Pancreas (tissue), 10 donors: ENCODE measurements around the gene DCP1B. TPM values are rescaled to one million over a fixed set of nuclear protein-coding genes. Genes with fewer than 3 reads are reported as not detected.
A peak's percentile ranks its signal among the peaks of the same experiment; 100 is the strongest.

Experiments used
- ATAC-seq, 4 donors: fragments of 200-7000 bp; cut with Tn5 transposase; one replicate each; pipeline versions ENCODE4 v1.8.0 to v1.9.1; 2020; ENCODE audit warnings: mild to moderate bottlenecking in 4 of 4, moderate library complexity in 4 of 4
- DNase-seq, 6 donors: peaks; one replicate each; pipeline ENCODE4 v3.0.0-alpha.2; 2020
- FAIRE-seq: peaks from 2 replicates; lab custom pipeline; 2012; peaks lifted over from hg19 to GRCh38; lab: Jason Lieb, UNC
- H3K27ac ChIP-seq, 4 donors: fragments of 200-600 bp; sonication (generic); 1 replicate in 3 of 4; 2 replicates in 1 of 4; pipeline versions ENCODE4 v1.5.0 to v1.8.0; 2020
- H3K27me3 ChIP-seq, 4 donors: fragments of 200-600 bp; one replicate each; pipeline ENCODE4 v1.8.0; 2021
- H3K36me3 ChIP-seq, 3 donors: fragments of 200-600 bp; sonication (generic) in 1 of 3; one replicate each; pipeline versions ENCODE4 v1.5.0 to v1.8.0; 2020 to 2021
- H3K4me1 ChIP-seq, 3 donors: fragments of 200-600 bp; one replicate each; pipeline ENCODE4 v1.8.0; 2021
- H3K4me3 ChIP-seq, 4 donors: fragments of 200-600 bp; sonication (generic) in 2 of 4; one replicate each; pipeline versions ENCODE4 v1.5.0 to v1.8.0; 2020 to 2021
- H3K9me3 ChIP-seq, 4 donors: fragments of 200-600 bp; one replicate each; pipeline ENCODE4 v1.8.0; 2021
- WGBS, 2 donors: extraction: QIAGEN DNeasy Blood & Tissue Kit; methylation state at CpG; one replicate each; pipeline ENCODE4 v1.1.7; 2013; 5-methylcytosine and 5-hydroxymethylcytosine counted together
- intact Hi-C, 3 donors: fragments of 100-400 bp; cut with DNase I; formaldehyde crosslinking; loops; one replicate each; pipeline versions ENCODE4 v1.11.1 to v1.14.2; 2022
- polyA plus RNA-seq, 2 donors: library from polyadenylated mRNA; stranded (reverse); fragments of 200-250 nt; gene quantifications; one replicate each; pipeline ENCODE4 v1.2.3, GENCODE V29; 2013
- total RNA-seq, 6 donors: library from RNA; stranded (reverse); fragmentation: NEBNext Ultra II Directional in 4 of 6; extraction: Animal tissue kit (Norgen Biotek cat#: 25700) in 4 of 6; gene quantifications; one replicate each; pipeline versions ENCODE4 v1.2.1 to v1.2.4, GENCODE V29; 2021 to 2023
- TF ChIP-seq, protein P1 (sequence below), 4 donors: fragments of 200-600 bp; sonication (generic) in 3 of 4; IDR thresholded peaks; one replicate each; pipeline versions ENCODE4 v1.5.0 to v1.8.0; 2021; ENCODE audit warnings: antibody characterized with exemption in 4 of 4
- donor health status: healthy with polysubstance abuse.
- donor health status: DM: no; HTN: no; CAD: no; lungs with moderate emphysema.
- donor health status: DM: no; HTN: no; CAD: no.
- donor health status: control.
- donor health status: control.
- donor health status: Bipolar disorder and iron deficiency.
- donor health status: DM: yes; HTN: yes; CAD: no.
- donor health status: DM: no; HTN: no; CAD: no.
- donor health status: DM: no; HTN: no; CAD: no.
- donor health status: DM: yes; HTN: yes; CAD: no.

Gene DCP1B
- total and polyA plus RNA-seq, 8 donors, result 3.4 to 7.5 (median 6.6) TPM

DNA sequence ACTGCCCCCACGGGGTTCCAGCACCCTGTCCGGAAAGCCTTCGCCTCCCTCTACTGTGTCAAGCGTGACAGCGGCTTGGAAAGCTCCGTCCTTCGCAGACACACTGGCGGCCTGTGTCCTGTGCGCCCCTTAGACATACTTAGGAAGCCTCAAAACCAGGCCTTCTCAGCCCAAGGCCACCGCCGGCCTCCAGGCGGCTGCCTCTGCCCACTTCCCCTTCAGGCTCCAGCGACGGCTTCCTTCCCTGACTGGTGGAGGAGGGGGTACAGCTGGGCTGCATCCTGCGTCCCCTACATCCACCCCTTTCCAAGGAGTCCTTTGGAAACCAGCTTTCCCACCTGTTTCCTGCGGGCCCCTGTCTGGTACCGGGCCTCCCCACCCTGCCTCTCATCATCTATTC is 83.3 kb downstream of the DCP1B start:
- Histone ChIP-seq H3K27me3 (no peaks in the 10 kb centered on the region), H3K4me1 (no peaks in the 10 kb centered on the region), H3K4me3 (no peak overlapping the region), H3K36me3 (no peaks in the 10 kb centered on the region), H3K9me3 (no peaks in the 10 kb centered on the region), H3K27ac (no peak overlapping the region)
- TF ChIP-seq, protein P1, sequence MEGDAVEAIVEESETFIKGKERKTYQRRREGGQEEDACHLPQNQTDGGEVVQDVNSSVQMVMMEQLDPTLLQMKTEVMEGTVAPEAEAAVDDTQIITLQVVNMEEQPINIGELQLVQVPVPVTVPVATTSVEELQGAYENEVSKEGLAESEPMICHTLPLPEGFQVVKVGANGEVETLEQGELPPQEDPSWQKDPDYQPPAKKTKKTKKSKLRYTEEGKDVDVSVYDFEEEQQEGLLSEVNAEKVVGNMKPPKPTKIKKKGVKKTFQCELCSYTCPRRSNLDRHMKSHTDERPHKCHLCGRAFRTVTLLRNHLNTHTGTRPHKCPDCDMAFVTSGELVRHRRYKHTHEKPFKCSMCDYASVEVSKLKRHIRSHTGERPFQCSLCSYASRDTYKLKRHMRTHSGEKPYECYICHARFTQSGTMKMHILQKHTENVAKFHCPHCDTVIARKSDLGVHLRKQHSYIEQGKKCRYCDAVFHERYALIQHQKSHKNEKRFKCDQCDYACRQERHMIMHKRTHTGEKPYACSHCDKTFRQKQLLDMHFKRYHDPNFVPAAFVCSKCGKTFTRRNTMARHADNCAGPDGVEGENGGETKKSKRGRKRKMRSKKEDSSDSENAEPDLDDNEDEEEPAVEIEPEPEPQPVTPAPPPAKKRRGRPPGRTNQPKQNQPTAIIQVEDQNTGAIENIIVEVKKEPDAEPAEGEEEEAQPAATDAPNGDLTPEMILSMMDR (IDR thresholded peaks at IDR 0.05), result no peak
- DNase-seq, result no peak
- 81 to 86% methylated on average over 17 of the region's 17 CpGs for WGBS, 2 donors
- no peak for FAIRE-seq
- ATAC-seq, result peak in 2 of 4 donors; percentile 56 to 57
- intact Hi-C loops, result loop anchor here in 1 of 3 donors (10.0 kb wide), 1 partner anchor 116 kb away; no protein-coding TSS in a partner anchor

DNA sequence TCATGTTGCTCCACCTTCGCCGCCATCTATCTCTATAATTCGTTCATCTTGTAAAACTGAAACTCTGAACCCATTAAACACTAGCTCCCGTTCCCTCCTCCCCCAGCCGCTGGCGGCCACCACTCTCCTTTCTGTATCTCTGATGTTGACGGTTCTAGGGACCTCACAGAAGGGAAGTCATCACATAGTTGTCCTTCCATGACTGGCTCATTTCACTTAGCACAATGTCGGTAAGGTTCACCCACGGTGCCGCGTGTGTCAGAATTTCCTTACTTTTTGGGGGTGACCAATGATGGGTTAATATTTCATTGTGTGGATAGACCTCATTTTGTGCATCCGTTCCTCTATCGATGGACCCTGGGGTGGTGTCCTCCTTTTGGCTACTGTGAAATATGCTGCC is 83.8 kb downstream of the DCP1B start:
- Histone ChIP-seq H3K4me3 (no peak overlapping the region), H3K27ac (no peak overlapping the region)
- WGBS, 2 donors, result 90% methylated on average over 13 of the region's 13 CpGs

DNA sequence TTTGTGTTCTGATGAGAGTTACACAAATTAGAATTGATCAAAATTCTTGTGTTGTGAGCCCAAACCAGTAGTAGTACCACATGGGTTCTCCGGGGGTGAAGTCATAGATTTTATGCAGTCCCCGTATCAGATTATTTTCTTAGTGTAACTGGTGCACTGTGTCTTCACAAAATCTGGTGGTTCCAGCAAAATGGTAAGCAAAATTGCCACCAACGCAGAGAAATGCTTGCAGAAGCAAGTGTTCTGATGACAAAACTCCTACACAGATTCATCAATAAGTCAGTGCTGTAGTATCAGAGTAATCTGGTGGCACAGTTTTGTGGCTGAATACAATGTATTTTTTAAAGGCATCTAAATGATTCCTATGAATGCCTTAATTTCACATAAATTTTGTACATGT is 84.5 kb downstream of the DCP1B start:
- Histone ChIP-seq H3K4me1 (no peaks in the 10 kb centered on the region), H3K27me3 (no peaks in the 10 kb centered on the region), H3K27ac (no peak overlapping the region), H3K9me3 (no peaks in the 10 kb centered on the region), H3K4me3 (no peak overlapping the region), H3K36me3 (no peaks in the 10 kb centered on the region)
- DNase-seq, result no peak
- TF ChIP-seq, protein P1 (IDR thresholded peaks at IDR 0.05), result no peak
- intact Hi-C loops, result loop anchor here in 1 of 3 donors (10.0 kb wide), 1 partner anchor 115 kb away; no protein-coding TSS in a partner anchor
- WGBS, 2 donors, result 86 to 94% methylated on average over 3 of the region's 3 CpGs
- no peak for FAIRE-seq
- no peak for ATAC-seq

More for the DNA sequence above, 83.8 kb downstream of the DCP1B start:
- Histone ChIP-seq H3K4me1 (no peaks in the 10 kb centered on the region), H3K36me3 (no peaks in the 10 kb centered on the region), H3K27me3 (no peaks in the 10 kb centered on the region), H3K9me3 (no peaks in the 10 kb centered on the region)
- ATAC-seq (no peak), FAIRE-seq (no peak), DNase-seq (no peak)
- intact Hi-C loops, result loop anchor here in 1 of 3 donors (10.0 kb wide), 1 partner anchor 116 kb away; no protein-coding TSS in a partner anchor
- TF ChIP-seq, protein P1 (IDR thresholded peaks at IDR 0.05), result no peak

DNA sequence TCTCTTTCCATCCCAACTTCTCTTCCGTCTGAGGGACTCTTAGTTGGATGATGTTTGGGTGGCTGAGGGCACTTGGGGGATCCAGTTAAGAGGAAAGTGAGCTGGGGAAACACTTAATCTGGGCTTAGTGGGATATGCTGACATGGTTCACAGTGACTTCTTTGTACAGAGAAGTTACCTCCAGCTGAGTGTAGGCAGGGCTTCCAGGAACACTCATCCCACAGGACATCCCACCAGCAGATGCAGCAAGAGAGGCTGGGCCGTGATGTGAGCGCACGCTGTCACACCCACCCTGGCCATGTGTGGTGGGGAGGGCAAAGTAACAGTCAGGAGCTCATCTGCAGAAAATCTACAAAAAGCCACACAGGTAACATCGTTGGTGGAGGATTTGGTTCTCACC is 85.0 kb downstream of the DCP1B start:
- no peaks in the 10 kb centered on the region for H3K9me3 ChIP-seq
- intact Hi-C loops, result no loop called here
- H3K27ac ChIP-seq, result no peak overlapping the region
- ATAC-seq (no peak), DNase-seq (peak in 1 of 6 donors; percentile 4), FAIRE-seq (no peak)
- no peaks in the 10 kb centered on the region for H3K36me3 ChIP-seq
- H3K4me1 ChIP-seq, result no peaks in the 10 kb centered on the region
- TF ChIP-seq, protein P1 (IDR thresholded peaks at IDR 0.05), result no peak
- no peak overlapping the region for H3K4me3 ChIP-seq
- WGBS, 2 donors, result 81 to 89% methylated on average over 5 of the region's 5 CpGs
- no peaks in the 10 kb centered on the region for H3K27me3 ChIP-seq

DNA sequence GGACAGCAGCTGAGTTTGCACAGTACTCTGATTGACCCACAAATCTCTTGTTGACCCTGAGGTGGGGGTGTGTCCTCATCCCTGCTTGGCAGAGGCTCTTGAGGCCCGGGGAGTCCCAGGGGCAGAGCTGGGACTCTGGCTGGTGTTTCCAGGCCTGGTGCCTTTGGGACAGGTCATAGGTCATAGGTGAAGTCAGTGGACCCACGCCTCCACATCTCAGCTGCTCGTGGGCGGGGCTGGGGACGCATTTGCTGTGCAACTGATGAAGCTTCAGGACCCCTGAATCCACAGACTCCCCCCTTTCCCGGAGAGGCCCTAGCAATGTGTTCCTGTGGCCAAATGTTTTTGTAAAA is 85.4 kb downstream of the DCP1B start:
- H3K36me3 ChIP-seq, result no peaks in the 10 kb centered on the region
- DNase-seq (peak in 1 of 6 donors; percentile 4), FAIRE-seq (no peak), ATAC-seq (no peak)
- 60 to 73% methylated on average over 6 of the region's 6 CpGs for WGBS, 2 donors
- H3K4me1 ChIP-seq, result no peaks in the 10 kb centered on the region
- H3K27ac ChIP-seq, result no peak overlapping the region
- TF ChIP-seq, protein P1 (IDR thresholded peaks at IDR 0.05), result no peak
- H3K27me3 ChIP-seq, result no peaks in the 10 kb centered on the region
- intact Hi-C loops, result no loop called here
- no peaks in the 10 kb centered on the region for H3K9me3 ChIP-seq
- H3K4me3 ChIP-seq, result peak overlapping the region in 1 of 4 donors; percentile 25
